ENCODE results near the gene GTF3A. TPM values are rescaled to one million over a fixed set of nuclear protein-coding genes. Genes with fewer than 3 reads are reported as not detected.

Gene GTF3A
- total RNA-seq, 4 donors from 2014 or later, result 181 to 263 (median 206) TPM

- TF ChIP-seq CTCF (IDR thresholded peaks at IDR 0.05; ENCODE audit: low read depth), result no peak
These were observed 59.0 kb downstream of the GTF3A start for GRCh38 chr13:27483421-27483820.

Small RNA genes within 50 kb of the gene (small RNA-seq; reads per million reads assigned to genes)
- gene RNY1P1, result not detected

Other genes with a start within 250 kb of the GTF3A start
- 1,000 to 10,000 TPM in 1 of 4 donors, 100 to 1,000 TPM in 3; 613 to 1,130 (median 904) TPM for gene RPL21, start 173.1 kb upstream of the GTF3A start, total RNA-seq
- gene RASL11A, start 153.8 kb upstream of the GTF3A start, total RNA-seq, result 10 to 100 TPM; 20.7 to 80.2 (median 52.5) TPM
- gene MTIF3, start 25.9 kb downstream of the GTF3A start, total RNA-seq, result 100 to 1,000 TPM in 3 of 4 donors, 10 to 100 TPM in 1; 96.6 to 165 (median 142) TPM
- gene LNX2, start 195.9 kb downstream of the GTF3A start, total RNA-seq, result 10 to 100 TPM in 1 of 4 donors, 1 to 10 TPM in 3; 4.7 to 10.7 (median 7.3) TPM
- 100 to 1,000 TPM in 1 of 4 donors, 10 to 100 TPM in 3; 78.0 to 105 (median 92.1) TPM for gene POLR1D, start 197.3 kb downstream of the GTF3A start, total RNA-seq